ENCODE data around the gene DRAM2. TPM values are rescaled to one million over a fixed set of nuclear protein-coding genes. Genes with fewer than 3 reads are reported as not detected.

DRAM2 gene
- total and polyA plus RNA-seq, 10 of the 15 experiments (the other 5 are each of a cell fraction or from before 2014, with no cell fraction given) = 39.1 to 229 (median 79.4) TPM

GRCh38 chr1:111157431-111157830 lies 17.5 kb upstream of the DRAM2 start (continued):
- no peak for TF ChIP-seq E2F8 (IDR thresholded peaks at IDR 0.05; ENCODE audit: low read depth, partially characterized antibody)
- no peak for TF ChIP-seq CHD2 (IDR thresholded peaks at IDR 0.05; ENCODE audit: borderline replicate concordance, low read depth, low read length)
- no peak for TF ChIP-seq CBX5 (IDR thresholded peaks at IDR 0.05; ENCODE audit: low read depth)
- TF ChIP-seq NR2C2 (IDR thresholded peaks at IDR 0.05; ENCODE audit: borderline replicate concordance, control insufficient read depth, insufficient read length, low read depth) = no peak

GRCh38 chr1:111154021-111154999 lies 14.4 kb upstream of the DRAM2 start:
- H2AFZ ChIP-seq (ENCODE audit: control insufficient read depth, low read depth, low read length) = no peak overlapping the region
- H3K36me3 ChIP-seq (ENCODE audit: control insufficient read depth in 2 of 2, insufficient read depth in 2 of 2, low read length in 1 of 2) = peaks cover 2 to 36% of the 10 kb centered on the region in 2 experiments; a peak in 3 of 4 replicates
- BruUV-seq (replicated peaks) = no TSS peak
- no peaks in the 10 kb centered on the region; the same call in none of the 2 replicates for H3K4me1 ChIP-seq (ENCODE audit: control insufficient read depth, insufficient read depth, low read length)
- RAD21 ChIA-PET (ENCODE audit: unreplicated experiment) = interaction anchor here (1.0 kb wide), 1 partner anchor 17 kb away, joined by 3 read pairs; no protein-coding TSS in a partner anchor
- TF ChIP-seq RELB (IDR thresholded peaks at IDR 0.05; ENCODE audit: low read depth) = no peak
- peak; percentile 80 for TF ChIP-seq SPI1 (IDR thresholded peaks at IDR 0.05; ENCODE audit: borderline replicate concordance, insufficient read depth, low read depth, low read length)
- no peak for TF ChIP-seq FOS (IDR thresholded peaks at IDR 0.05; ENCODE audit: borderline replicate concordance, extremely low read depth, insufficient read length)
- TF ChIP-seq HDAC6 (IDR thresholded peaks at IDR 0.05; ENCODE audit: unreplicated experiment) = no peak
- TF ChIP-seq TCF7 (IDR thresholded peaks at IDR 0.05; ENCODE audit: borderline replicate concordance) = no peak
- no peak for TF ChIP-seq JUNB (IDR thresholded peaks at IDR 0.05)
- TF ChIP-seq DPF2 (IDR thresholded peaks at IDR 0.05) = peak; percentile 20; the same call in 1 of the 2 replicates
- peak; percentile 31 to 38; a peak in 2 of 4 replicates for TF ChIP-seq IKZF2 (IDR thresholded peaks at IDR 0.05)
- no peak for FAIRE-seq
- ATAC-seq = peak; percentile 24
- no peak overlapping the region for H3K27ac ChIP-seq (ENCODE audit: control insufficient read depth, insufficient read depth)
- H3K4me3 ChIP-seq = peak overlapping the region; percentile 4; the same call in 1 of the 2 replicates
- no peaks in the 10 kb centered on the region for H4K20me1 ChIP-seq (ENCODE audit: control insufficient read depth, insufficient read depth)
- in situ Hi-C loops (cut with MboI) = no loop called here
- SMC1A ChIA-PET (ENCODE audit: uncharacterized antibody, unreplicated experiment) = interaction anchor here (0.9 to 9.2 kb wide), 10 partner anchors 10 to 123 kb away, joined by 3 to 101 read pairs (median 5); partner anchors contain the start of genes CEPT1 and DRAM2
- H3K9ac ChIP-seq (ENCODE audit: control insufficient read depth, insufficient read depth, low read length) = no peak overlapping the region
- intact Hi-C loops (cut with micrococcal nuclease; ENCODE audit: unreplicated experiment) = no loop called here
- H3K9me3 ChIP-seq (replicated peaks; ENCODE audit: control insufficient read depth, insufficient read depth, low read length) = peaks cover 4% of the 10 kb centered on the region; the same call in 2 of the 3 replicates
- 89% methylated on average over 5 of the region's 5 CpGs for WGBS (ENCODE audit: insufficient coverage, insufficient replicate concordance, low lambda C conversion rate, missing lambda C conversion rate)
- peaks cover 91% of the 10 kb centered on the region for H3K79me2 ChIP-seq (ENCODE audit: control insufficient read depth, insufficient read depth, low read length)
- no peaks in the 10 kb centered on the region for H3K27me3 ChIP-seq (replicated peaks in 1 of 2; ENCODE audit: control insufficient read depth in 2 of 2, insufficient read depth in 2 of 2, low read length in 1 of 2)
- POLR2A ChIA-PET = interaction anchor here (0.7 to 8.1 kb wide), 5 partner anchors 12 to 41 kb away, joined by 3 to 62 read pairs (median 3); partner anchors contain the start of genes CEPT1 and DRAM2
- CTCF ChIA-PET = interaction anchor here (0.6 kb wide), 1 partner anchor 33 kb away, joined by 3 read pairs; no protein-coding TSS in a partner anchor
- no peak for DNase-seq (ENCODE audit: low read depth, low spot score)
- H3K4me2 ChIP-seq (ENCODE audit: control insufficient read depth, insufficient read depth) = 0 out of 2 replicates have a peak overlapping the region, but pooled peaks have one; percentile 23
